Breast epithelium (tissue), 3 donors: ENCODE results near the gene ADGRV1.

Experiments
- POLR2A ChIP-seq: fragments of 450-650 bp; IDR thresholded peaks from one replicate; pipeline ENCODE4 v1.6.1; 2016; ENCODE audit warnings: antibody characterized with exemption, mild to moderate bottlenecking, moderate library complexity
- POLR2AphosphoS5 ChIP-seq, 3 donors: sonication (generic); formaldehyde crosslinking; IDR thresholded peaks; one replicate each; pipeline ENCODE4 v1.6.1; 2017; ENCODE audit warnings: antibody characterized with exemption in 3 of 3
- TF ChIP-seq, protein P1 (sequence below), 3 donors: fragments of 450-650 bp; IDR thresholded peaks; one replicate each; pipeline ENCODE4 v1.5.1; 2016 to 2017; ENCODE audit warnings: antibody characterized with exemption in 3 of 3, mild to moderate bottlenecking in 3 of 3, moderate library complexity in 3 of 3

DNA sequence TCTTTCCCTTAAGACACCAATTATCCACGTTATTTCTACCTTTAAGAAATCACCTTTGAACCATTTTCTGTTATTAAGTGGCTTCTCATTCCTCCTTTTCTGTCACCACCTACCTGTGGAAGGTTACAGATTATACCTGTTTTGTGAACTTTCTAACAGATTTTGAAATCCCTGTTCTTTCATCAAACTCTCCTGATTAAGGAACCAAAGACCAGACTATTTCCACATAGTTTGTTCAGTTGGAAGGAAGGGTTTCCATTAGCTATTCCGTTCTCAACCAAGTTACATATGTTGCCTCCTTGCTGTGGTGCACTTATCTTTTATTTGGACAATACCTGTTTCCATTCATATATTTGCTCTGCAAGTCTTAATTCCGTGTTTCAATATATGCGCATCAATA, 343.6 kb downstream of the ADGRV1 start:
- TF ChIP-seq, protein P1, sequence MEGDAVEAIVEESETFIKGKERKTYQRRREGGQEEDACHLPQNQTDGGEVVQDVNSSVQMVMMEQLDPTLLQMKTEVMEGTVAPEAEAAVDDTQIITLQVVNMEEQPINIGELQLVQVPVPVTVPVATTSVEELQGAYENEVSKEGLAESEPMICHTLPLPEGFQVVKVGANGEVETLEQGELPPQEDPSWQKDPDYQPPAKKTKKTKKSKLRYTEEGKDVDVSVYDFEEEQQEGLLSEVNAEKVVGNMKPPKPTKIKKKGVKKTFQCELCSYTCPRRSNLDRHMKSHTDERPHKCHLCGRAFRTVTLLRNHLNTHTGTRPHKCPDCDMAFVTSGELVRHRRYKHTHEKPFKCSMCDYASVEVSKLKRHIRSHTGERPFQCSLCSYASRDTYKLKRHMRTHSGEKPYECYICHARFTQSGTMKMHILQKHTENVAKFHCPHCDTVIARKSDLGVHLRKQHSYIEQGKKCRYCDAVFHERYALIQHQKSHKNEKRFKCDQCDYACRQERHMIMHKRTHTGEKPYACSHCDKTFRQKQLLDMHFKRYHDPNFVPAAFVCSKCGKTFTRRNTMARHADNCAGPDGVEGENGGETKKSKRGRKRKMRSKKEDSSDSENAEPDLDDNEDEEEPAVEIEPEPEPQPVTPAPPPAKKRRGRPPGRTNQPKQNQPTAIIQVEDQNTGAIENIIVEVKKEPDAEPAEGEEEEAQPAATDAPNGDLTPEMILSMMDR (IDR thresholded peaks at IDR 0.05): no peak
- TF ChIP-seq POLR2AphosphoS5 (IDR thresholded peaks at IDR 0.05) (no peak), POLR2A (no peak)
